Stimulated activated CD4-positive, alpha-beta T cell treated with anti-CD3 and anti-CD28 coated beads, Interleukin-1b, Interleukin-23, amount 100 ng/mL, for 4 hours (primary cell): ENCODE data around the gene MRGPRX4.

Experiments used
- DNase-seq, 2 donors: peaks; one replicate each; pipeline ENCODE4 v3.0.0-alpha.2; 2020; ENCODE audit warnings: low read depth in 2 of 2

The MRGPRX4 gene

DNA sequence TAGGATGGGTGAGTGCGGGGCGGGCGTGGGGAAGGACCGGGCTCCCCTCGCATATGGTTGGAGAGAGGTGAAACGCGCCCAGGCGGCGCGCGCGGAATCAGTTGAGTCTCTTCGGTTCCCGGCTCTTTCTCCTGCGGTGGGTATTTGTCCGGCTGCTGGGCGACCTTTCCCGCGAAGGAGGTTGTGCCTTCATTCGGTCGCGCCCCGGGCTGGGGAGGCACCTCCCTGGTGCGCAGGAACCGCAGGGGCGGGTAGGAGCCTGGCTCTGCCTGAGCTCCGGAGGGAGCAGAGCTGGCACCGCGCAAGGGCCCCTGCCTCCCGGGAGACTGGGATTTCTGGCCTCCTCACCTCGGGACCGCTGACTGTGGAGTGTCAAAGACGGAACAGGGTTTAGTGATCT is 36.4 kb downstream of the MRGPRX4 start:
- DNase-seq, result no peak

DNA sequence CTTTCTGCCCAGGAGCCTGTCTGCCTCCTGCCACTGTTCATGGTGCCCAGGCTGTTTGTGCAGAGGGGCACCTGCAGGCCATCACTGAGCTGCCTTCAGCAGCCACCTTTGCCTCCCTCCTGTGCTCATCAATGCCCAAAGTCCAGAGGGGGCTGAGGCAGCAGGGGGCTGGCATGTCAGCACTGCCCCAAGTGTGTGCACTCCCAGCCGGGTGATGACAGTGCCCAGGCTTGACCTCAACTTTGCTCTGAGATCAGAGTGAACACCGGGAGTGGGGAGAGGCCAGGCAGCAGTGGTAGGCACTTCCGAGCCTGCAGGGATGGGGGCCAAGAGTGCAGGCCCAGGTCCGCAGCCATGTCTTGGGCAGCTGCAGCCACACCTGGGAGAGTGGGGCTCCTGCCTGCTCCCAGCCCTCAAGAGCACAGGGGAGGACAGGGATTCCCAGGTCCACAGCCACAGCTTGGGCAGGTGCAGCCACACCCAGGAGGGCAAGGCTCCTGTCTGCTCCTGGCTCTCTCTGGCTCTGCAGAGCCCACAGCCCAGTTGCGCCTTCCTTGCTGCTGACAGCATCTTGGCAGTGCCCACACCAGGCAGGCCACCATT is 48.7 kb downstream of the MRGPRX4 start:
- no peak for DNase-seq

DNA sequence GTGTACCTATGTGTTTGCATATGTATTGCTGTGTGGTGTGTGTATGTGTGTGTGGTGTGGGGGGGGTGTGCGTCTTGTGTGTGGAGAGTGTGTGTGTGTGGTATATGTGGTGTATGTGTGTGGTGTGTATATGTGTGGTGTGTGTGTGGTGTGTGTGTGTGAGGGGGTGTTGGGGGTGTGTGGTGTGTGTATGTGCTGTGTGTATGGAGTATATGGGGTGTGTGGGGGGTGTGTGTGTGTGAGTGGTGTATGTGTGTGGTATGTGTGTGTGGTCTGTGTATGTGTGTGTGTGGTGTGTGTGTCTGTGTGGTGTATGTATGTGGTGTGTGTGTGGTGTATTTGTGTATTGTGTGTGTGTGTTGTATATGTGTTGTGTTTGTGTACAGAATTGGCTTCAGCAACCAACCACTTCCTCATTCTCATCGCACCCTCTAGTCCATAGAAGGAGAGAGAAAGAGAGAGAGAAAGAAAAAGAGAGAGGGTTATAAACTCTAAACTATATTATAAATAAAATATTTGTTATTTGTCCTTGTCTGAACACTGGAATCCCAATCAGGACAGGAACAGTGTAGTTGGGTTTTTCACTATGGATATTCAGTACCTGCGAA is 50.3 kb downstream of the MRGPRX4 start:
- DNase-seq, result no peak
